ENCODE data around the gene PCDH9. TPM values are rescaled to one million over a fixed set of nuclear protein-coding genes. Genes with fewer than 3 reads are reported as not detected.

Gene PCDH9
- total RNA-seq, 1 experiment from 2014 or later: 4.2 TPM

GRCh38 chr13:66703597-66703996 lies 526.5 kb downstream of the PCDH9 start:
- DNase-seq (ENCODE audit: low read depth, low spot score) (no peak), ATAC-seq (no peak)
- H3K27me3 ChIP-seq (ENCODE audit: control insufficient read depth, insufficient read depth, low read length): no peaks in the 10 kb centered on the region
- no peak overlapping the region for H3K4me3 ChIP-seq (ENCODE audit: low read depth in 2 of 2, low read length in 2 of 2)
- no peak overlapping the region for H3K27ac ChIP-seq (ENCODE audit: low read length)
- no peak for TF ChIP-seq TCF7L2 (IDR thresholded peaks at IDR 0.05; ENCODE audit: low read depth, low read length)
- TF ChIP-seq SIN3A (IDR thresholded peaks at IDR 0.05; ENCODE audit: borderline replicate concordance, insufficient read depth, low read depth, low read length): no peak
- no peak for TF ChIP-seq POLR2AphosphoS5 (IDR thresholded peaks at IDR 0.05; ENCODE audit: low read depth, low read length)
- no peak for TF ChIP-seq REST (IDR thresholded peaks at IDR 0.05; ENCODE audit: insufficient read depth in 1 of 2, low read depth in 2 of 2, low read length in 1 of 2)
- no peak for TF ChIP-seq CTCF (IDR thresholded peaks at IDR 0.05)
- BruUV-seq (replicated peaks): no TSS peak
- CTCF ChIA-PET: no interaction called here
- H3K4me1 ChIP-seq (ENCODE audit: control insufficient read depth, insufficient read depth, low read length): no peaks in the 10 kb centered on the region
- POLR2A ChIA-PET: no interaction called here
- in situ Hi-C loops (cut with HindIII; ENCODE audit: low pct_unique_long_range_greater_than_20kb, low sequenced_read_pairs) (no loop called here), intact Hi-C loops (cut with micrococcal nuclease; ENCODE audit: unreplicated experiment) (no loop called here)
- no peaks in the 10 kb centered on the region for H3K36me3 ChIP-seq (ENCODE audit: control insufficient read depth, insufficient read depth, low read length)
- no peaks in the 10 kb centered on the region for H3K9me3 ChIP-seq (ENCODE audit: control insufficient read depth, insufficient read depth, low read depth, low read length)

DNA sequence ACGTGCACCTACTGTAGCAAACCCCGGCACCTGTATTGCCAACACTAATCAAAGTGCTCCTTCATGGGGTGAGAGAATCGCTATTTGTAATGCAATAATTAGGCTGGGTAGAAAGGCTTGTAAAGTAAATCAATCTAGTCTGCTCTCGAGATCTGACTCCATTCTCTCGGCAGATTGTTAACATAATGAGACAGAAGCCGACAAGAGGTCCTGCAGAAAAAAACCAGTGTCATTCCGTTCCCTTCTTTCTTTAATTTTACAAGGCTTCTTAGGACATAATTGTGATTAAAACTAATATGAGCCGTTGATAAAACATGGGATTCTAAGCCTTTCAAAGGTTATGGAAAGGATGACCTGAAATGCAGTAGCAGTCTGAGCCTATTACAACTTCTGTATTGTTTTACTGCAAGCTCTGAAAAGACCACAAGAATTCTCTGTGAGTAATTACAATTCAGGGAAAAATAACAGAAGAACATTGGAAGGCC lies 530.0 kb downstream of the PCDH9 start:
- ChIA-PET CTCF (no interaction called here), POLR2A (no interaction called here)
- intact Hi-C loops (cut with micrococcal nuclease; ENCODE audit: unreplicated experiment): no loop called here
- H3K9me3 ChIP-seq (ENCODE audit: control insufficient read depth, insufficient read depth, low read depth, low read length): no peaks in the 10 kb centered on the region
- no peak overlapping the region for H3K27ac ChIP-seq (ENCODE audit: low read length)
- H3K36me3 ChIP-seq (ENCODE audit: control insufficient read depth, insufficient read depth, low read length): no peaks in the 10 kb centered on the region; the same call in 1 of the 2 replicates
- no TSS peak for BruUV-seq (replicated peaks)
- in situ Hi-C loops (cut with HindIII; ENCODE audit: low pct_unique_long_range_greater_than_20kb, low sequenced_read_pairs): no loop called here
- no peak for ATAC-seq
- no peak for DNase-seq (ENCODE audit: low read depth, low spot score)
- no peaks in the 10 kb centered on the region for H3K4me1 ChIP-seq (ENCODE audit: control insufficient read depth, insufficient read depth, low read length)
- no peak overlapping the region for H3K4me3 ChIP-seq (ENCODE audit: low read depth in 2 of 2, low read length in 2 of 2)
- H3K27me3 ChIP-seq (ENCODE audit: control insufficient read depth, insufficient read depth, low read length): no peaks in the 10 kb centered on the region
- no peak for TF ChIP-seq POLR2AphosphoS5 (IDR thresholded peaks at IDR 0.05; ENCODE audit: low read depth, low read length)
- no peak for TF ChIP-seq SIN3A (IDR thresholded peaks at IDR 0.05; ENCODE audit: borderline replicate concordance, insufficient read depth, low read depth, low read length)
- no peak for TF ChIP-seq TCF7L2 (IDR thresholded peaks at IDR 0.05; ENCODE audit: low read depth, low read length)
- no peak for TF ChIP-seq CTCF (IDR thresholded peaks at IDR 0.05)
- no peak for TF ChIP-seq REST (IDR thresholded peaks at IDR 0.05; ENCODE audit: insufficient read depth in 1 of 2, low read depth in 2 of 2, low read length in 1 of 2)
